ENCODE measurements around the gene TAF8.
"Not testable (repeated sequence)": the region's sequence is repeated elsewhere in the genome, so short reads cannot be mapped to it uniquely, and the experiment has no call there.

The TAF8 gene

GRCh38 chr6:42050297-42051267 lies at the start of gene TAF8:
TAF8 (plus strand) TSS chr6:42050524; CDS start chr6:42050542, 18 bp downstream.
- DNase-seq, result peak; percentile 74 to 88

- no peak for DNase-seq
Measured at GRCh38 chr6:42001506-42001905, 48.8 kb upstream of the TAF8 start.

DNA sequence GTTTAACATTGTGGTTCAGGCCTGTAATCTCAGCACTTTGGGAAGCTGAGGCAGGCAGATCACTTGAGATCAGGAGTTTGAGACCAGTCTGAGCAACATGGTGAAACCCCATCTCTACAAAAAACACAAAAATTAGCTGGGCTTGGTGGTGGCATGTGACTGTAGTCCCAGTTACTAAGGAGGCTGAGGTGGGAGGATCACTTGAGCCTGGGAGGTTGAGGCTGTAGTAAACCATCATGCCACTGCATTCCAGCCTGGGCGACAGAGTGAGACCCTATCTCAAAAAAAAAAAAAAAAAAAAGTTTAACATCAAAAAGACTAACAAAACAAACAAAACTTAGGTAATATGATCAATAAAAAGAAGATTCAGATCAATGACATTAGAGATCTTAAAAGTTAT lies 46.7 kb upstream of the TAF8 start:
- not testable (repeated sequence) for DNase-seq

GRCh38 chr6:42007286-42008137 lies 42.8 kb upstream of the TAF8 start:
- peak in 1 of 2 experiments; percentile 4 for DNase-seq

- DNase-seq, result not testable (repeated sequence)
Measured at GRCh38 chr6:42008138-42008528, 42.2 kb upstream of the TAF8 start.

DNA sequence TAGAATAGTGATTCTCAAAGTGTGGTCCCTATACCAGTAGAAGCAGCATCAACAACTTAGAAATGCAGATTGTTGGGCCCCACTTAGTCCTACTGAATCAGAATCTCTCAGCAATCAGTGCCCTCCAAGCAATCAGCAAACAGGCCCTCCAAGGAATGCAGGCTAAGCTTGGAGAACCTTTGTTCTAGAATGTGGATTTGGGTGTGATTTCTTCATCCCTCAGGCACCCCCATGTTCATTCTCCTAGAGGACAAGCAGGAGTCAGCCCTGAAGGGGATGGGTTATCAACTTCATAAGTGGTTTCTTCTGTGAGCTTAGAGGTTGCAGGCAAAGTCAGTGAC lies 40.5 kb upstream of the TAF8 start:
- no peak for DNase-seq

GRCh38 chr6:42010185-42010891 lies 40.0 kb upstream of the TAF8 start:
- no peak for DNase-seq

- no peak for DNase-seq
Measured at GRCh38 chr6:42010909-42011308, 39.4 kb upstream of the TAF8 start.

DNA sequence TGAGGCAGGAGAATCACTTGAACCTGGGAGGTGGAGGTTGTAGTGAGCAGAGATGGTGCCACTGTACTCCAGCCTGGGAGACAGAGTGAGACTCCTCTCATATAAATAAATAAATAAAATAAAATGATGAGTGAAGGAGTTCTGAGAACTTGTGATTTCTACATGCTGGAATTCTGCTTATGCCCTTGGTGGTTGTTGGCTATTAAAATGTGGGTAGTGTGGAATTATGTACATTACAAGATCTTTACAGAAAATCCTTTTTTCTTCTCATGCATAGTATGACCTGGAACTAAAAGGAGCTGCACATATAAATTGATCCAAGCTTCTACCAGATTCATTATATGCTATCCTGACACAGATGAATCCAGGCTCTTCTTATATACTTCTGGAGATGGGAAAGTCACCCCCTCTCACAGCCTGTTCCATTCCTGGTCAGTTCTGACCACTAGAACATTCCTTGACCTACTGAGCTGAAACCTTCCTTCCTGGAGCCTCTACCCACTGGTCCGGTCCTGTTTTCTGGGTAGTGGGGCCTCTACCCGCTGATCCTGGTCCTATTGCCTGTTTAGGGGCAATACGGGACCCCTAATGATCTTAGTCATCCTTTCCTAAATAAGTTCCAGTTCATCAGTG lies 37.7 kb upstream of the TAF8 start:
- no peak for DNase-seq

- no peak for DNase-seq
Measured at GRCh38 chr6:42013134-42013516, 37.2 kb upstream of the TAF8 start.

DNA sequence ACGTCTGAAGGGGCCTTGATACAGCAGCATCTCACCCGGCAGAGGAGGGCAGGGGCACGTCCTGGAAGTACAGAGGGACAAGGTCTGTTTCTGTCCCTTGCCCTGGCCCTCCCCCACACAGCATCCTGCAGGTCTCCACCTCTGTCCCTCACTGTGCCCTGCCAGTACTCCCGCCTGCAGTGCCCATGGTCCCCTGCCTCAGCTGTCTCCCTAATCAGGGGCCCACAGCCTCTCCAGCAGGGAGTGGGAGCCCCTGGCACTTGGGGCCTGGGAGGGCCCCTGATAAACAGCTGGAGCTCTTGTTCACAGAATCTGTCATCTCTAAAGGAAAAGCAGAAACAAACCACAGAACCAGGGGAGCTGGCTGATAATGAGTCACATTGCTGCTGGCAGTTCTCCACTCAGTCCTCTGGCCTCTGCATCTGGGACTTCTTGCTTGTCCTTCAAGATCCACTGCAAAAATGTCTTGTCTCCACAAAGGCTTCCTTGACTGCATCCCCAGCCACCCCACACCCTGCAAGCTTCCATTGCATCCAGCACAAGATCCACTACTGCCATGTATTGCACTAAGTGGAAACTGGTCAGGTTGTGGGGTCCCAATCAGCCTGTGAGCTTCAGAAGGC lies 33.2 kb upstream of the TAF8 start:
- no peak for DNase-seq

- no peak for DNase-seq
Measured at GRCh38 chr6:42020967-42021366, 29.4 kb upstream of the TAF8 start.

DNA sequence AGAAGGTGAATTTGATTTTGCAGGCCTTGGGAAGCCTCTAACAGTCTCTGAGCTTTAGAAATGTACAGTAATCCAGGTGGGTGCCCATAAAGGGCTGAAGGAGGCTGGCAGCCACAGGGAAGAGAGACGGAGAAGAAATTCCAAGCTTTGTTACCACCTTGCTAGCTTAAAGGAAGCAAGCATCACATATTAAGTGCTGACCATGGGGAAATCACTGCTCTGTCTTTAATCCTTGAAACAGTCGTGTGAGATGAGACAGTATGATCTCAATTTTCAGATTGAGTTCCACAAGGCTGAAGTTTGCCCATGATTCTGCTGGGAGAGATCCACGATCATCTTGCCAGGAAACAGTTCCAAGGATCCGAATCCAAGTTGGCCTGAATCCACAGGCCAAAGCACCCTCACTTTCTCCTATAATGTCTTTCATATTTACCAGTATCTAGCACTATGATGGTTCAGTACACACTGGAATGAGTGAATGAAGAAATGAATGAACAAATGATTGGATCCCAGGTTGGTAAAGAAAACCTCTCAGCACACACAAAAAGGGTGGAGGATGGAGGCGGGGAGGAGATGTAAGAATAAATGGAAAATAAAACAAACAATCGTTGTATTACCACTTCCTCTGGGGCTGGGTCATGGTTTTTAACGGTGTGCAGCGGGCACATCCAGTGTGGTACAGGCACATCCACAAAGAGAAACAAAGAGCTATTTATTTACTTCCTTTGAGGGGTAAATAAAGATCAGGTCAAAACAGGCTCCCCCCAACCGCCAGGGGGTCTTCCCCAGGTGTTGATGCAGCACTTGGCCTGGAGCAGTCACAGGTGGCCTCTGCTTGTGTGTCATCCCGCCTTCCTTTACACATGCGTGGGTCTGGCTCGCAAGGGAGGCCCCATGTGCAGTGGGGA lies 28.2 kb upstream of the TAF8 start:
- DNase-seq, result no peak

DNA sequence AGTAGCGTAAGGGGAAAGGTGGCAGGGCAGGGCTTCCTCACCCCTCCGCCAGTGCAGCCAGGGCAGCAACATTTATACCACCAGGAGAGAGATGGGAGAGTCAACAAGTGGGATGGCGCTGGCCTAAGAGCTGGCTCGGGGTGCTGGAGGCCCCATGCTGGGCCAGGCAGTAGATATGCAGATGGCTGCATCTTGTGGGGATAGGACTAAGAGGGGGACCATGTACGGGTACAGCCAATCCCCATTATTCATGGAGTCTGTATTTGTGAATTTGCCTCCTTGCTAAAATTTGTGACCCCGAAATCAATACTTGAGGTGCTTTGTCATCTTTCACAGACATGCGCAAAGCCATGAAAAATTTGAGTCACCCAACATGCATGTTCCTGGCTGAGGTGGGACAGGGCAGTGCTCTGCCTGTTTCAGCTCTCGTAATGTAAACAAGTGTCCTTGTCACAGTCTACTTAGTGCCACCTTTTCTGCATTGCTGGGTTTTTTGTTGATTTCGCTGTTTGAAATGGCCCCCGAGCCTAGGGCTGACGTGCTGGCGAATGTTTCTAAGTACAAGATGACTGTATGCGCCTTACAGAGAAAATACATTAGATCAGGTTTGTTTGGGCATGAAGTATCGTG lies 27.5 kb upstream of the TAF8 start:
- DNase-seq, result no peak

DNA sequence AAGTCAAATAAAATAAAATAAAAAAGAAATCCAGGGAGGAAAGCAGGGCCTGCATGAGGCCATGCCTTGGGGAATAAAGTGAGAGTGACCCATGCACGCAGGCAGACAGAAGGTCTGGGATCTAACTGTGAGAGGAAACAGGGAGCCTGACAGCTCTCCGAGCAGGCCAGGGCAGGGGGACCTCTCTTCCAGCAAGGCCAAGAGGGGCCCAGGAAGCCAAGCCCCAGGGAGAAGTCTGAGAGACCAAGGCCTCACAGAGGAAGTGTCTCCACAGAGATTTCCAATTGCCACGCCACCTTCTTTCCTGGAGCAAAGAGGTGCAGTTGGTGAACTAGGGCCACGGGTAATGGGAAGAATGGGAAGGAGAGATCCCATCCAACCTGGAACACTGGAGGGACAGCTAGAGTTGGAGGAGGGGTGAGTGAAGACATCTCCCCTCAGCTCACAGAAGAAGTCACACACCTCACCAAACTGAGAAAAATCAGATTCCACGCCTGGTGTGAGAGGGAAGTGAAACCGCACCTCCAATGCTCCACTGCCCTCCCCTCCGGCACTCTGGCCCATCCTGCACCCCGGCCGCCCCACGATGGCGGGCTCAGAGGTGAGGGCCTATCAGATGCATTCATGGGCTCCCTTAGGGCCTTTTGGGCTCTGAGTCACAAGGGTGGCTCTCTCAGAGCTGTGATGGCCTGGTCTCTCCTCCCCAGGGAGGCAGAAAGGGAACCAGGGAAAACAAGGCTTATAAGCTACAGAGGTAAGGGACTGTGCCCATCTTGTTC lies 25.1 kb upstream of the TAF8 start:
- DNase-seq, result no peak

GRCh38 chr6:42025845-42026243 lies 24.5 kb upstream of the TAF8 start:
- DNase-seq, result no peak

GRCh38 chr6:42026540-42026939 lies 23.8 kb upstream of the TAF8 start:
- DNase-seq, result no peak

DNA sequence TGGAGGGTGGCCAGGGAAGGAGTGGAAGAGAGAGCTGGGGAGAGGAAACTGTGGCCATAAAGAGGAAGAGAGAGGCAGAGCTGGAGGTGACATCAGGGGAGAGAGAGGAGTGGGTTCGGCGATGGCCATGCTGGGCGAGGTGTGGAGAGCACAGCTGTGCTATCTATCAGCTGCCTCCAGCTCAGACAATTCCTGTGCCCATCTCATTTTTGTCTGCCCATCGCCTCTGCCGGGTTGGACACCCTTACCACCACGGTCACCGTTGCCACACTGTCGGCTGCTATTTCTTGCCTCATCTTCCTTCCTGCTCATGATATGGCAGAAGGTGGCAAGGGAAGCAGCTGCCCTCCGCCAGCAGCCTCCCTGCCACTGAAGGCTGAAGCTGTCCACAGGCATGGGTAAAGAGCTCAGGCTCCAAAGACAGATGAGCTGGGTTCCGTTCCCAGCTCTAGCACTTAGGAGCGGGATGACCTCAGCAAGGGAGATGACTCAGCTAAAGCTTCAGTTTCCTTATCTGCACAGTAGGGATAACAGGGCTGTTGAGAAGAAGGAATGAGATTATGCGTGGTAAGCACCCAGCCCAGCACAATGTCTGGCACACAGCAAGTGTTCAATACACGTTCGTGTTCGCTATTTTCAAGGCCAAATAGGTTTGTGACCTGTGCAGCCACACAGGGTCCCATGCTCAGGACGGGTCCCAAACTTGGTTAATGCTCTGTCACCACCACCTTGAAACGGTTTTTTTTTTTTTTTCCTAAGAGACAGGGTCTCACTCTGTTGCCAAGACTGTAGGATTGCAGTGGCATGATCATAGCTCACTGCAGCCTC lies 21.9 kb upstream of the TAF8 start:
- no peak for DNase-seq
